CD14-positive monocyte (primary cell): ENCODE data around the gene BAG1. TPM values are rescaled to one million over a fixed set of nuclear protein-coding genes. Genes with fewer than 3 reads are reported as not detected.

Source experiments
- DNase-seq, 3 donors: peaks; one replicate each; pipeline ENCODE4 v3.0.0-alpha.2; 2011 to 2022
- H2AFZ ChIP-seq: 2 replicates; pipeline ENCODE4 v1.6.0; 2012; ENCODE audit warnings: mild to moderate bottlenecking, low read depth, low read length, inconsistent platforms; ENCODE audit not compliant: insufficient read depth, poor library complexity, severe bottlenecking
- H3K27ac ChIP-seq, 2 donors: 1 replicate in 1 of 2; 2 replicates in 1 of 2; pipeline ENCODE4 v1.5.1; 2012 to 2013; ENCODE audit warnings: low read length in 2 of 2, control low read depth in 1 of 2, inconsistent platforms in 1 of 2, low read depth in 1 of 2, mild to moderate bottlenecking in 1 of 2
- H3K27me3 ChIP-seq, 2 donors: one replicate each; pipeline versions ENCODE4 v1.6.0 to v1.6.1; 2011 to 2013; ENCODE audit warnings: low read length in 2 of 2; ENCODE audit not compliant: control insufficient read depth in 2 of 2, insufficient read depth in 2 of 2
- H3K36me3 ChIP-seq, 2 donors: replicated peaks in 1 of 2; 1 replicate in 1 of 2; 2 replicates in 1 of 2; pipeline versions ENCODE4 v1.5.1 to v1.6.1; 2012 to 2013; ENCODE audit warnings: low read length in 2 of 2, control low read depth in 1 of 2, inconsistent platforms in 1 of 2, mild to moderate bottlenecking in 1 of 2; ENCODE audit not compliant: insufficient read depth in 2 of 2, control insufficient read depth in 1 of 2
- H3K4me1 ChIP-seq, 2 donors: 1 replicate in 1 of 2; 2 replicates in 1 of 2; pipeline versions ENCODE4 v1.5.1 to v1.6.1; 2012 to 2013; ENCODE audit warnings: low read length in 2 of 2, control low read depth in 1 of 2, inconsistent platforms in 1 of 2, mild to moderate bottlenecking in 1 of 2, moderate library complexity in 1 of 2; ENCODE audit not compliant: insufficient read depth in 2 of 2, control insufficient read depth in 1 of 2
- H3K4me2 ChIP-seq: replicated peaks from 2 replicates; pipeline ENCODE3; 2012; ENCODE audit warnings: low read length, moderate library complexity, mild to moderate bottlenecking; ENCODE audit not compliant: poor library complexity, severe bottlenecking; ENCODE audit errors: extremely low read depth
- H3K4me3 ChIP-seq, 3 experiments: fragments of 200-600 bp in 1 of 3; sonication (generic) in 1 of 3; replicated peaks in 1 of 3; 1 replicate in 2 of 3; 2 replicates in 1 of 3; pipeline ENCODE4 v1.5.1; 2011 to 2013; ENCODE audit warnings: low read length in 3 of 3, mild to moderate bottlenecking in 3 of 3, control low read depth in 2 of 3, low read depth in 2 of 3, inconsistent platforms in 1 of 3, moderate library complexity in 1 of 3
- H3K79me2 ChIP-seq: 2 replicates; pipeline ENCODE4 v1.6.0; 2012; ENCODE audit warnings: mild to moderate bottlenecking, control low read depth, inconsistent platforms, low read length, moderate library complexity; ENCODE audit not compliant: insufficient read depth
- H3K9ac ChIP-seq: 2 replicates; pipeline ENCODE4 v1.6.0; 2017; ENCODE audit warnings: low read length, mild to moderate bottlenecking; ENCODE audit not compliant: insufficient read depth, poor library complexity, severe bottlenecking
- H3K9me3 ChIP-seq, 2 donors: replicated peaks in 1 of 2; 1 replicate in 1 of 2; 2 replicates in 1 of 2; pipeline versions ENCODE4 v1.5.1 to v1.6.1; 2012 to 2013; ENCODE audit warnings: low read length in 2 of 2, control low read depth in 1 of 2; ENCODE audit not compliant: control insufficient read depth in 1 of 2, insufficient read depth in 1 of 2
- H4K20me1 ChIP-seq: 2 replicates; pipeline ENCODE4 v1.6.0; 2012; ENCODE audit warnings: mild to moderate bottlenecking, low read length, control low read depth, moderate library complexity; ENCODE audit not compliant: insufficient read depth
- H3K27ac Mint-ChIP-seq, 7 donors: one replicate each; pipeline ENCODE4 v1.8.0; 2020; ENCODE audit warnings: mild to moderate bottlenecking in 7 of 7, mixed read lengths in 7 of 7, moderate library complexity in 6 of 7, inconsistent platforms in 2 of 7
- H3K27me3 Mint-ChIP-seq, 3 donors: one replicate each; pipeline ENCODE4 v1.8.0; 2021 to 2022; ENCODE audit warnings: low read depth in 3 of 3, mild to moderate bottlenecking in 3 of 3, mixed read lengths in 3 of 3, moderate library complexity in 3 of 3, inconsistent platforms in 1 of 3
- H3K36me3 Mint-ChIP-seq, 2 donors: one replicate each; pipeline ENCODE4 v1.8.0; 2020; ENCODE audit warnings: mixed read lengths in 2 of 2, inconsistent platforms in 1 of 2, mild to moderate bottlenecking in 1 of 2
- H3K4me1 Mint-ChIP-seq: one replicate; pipeline ENCODE4 v1.8.0; 2020; ENCODE audit warnings: mild to moderate bottlenecking, mixed read lengths
- H3K4me3 Mint-ChIP-seq, 2 donors: one replicate each; pipeline ENCODE4 v1.8.0; 2020; ENCODE audit warnings: mild to moderate bottlenecking in 2 of 2, mixed read lengths in 2 of 2, moderate library complexity in 1 of 2
- H3K9me3 Mint-ChIP-seq, 7 donors: one replicate each; pipeline ENCODE4 v1.8.0; 2020 to 2022; ENCODE audit warnings: mixed read lengths in 7 of 7, mild to moderate bottlenecking in 6 of 7, moderate library complexity in 6 of 7, inconsistent platforms in 2 of 7
- CTCF ChIP-seq: fragments of 200-600 bp; IDR thresholded peaks from one replicate; pipeline ENCODE4 v1.8.0; 2022; ENCODE audit warnings: antibody characterized with exemption, mild to moderate bottlenecking
- WGBS: methylation state at CpG from one replicate; pipeline ENCODE4 v1.1.5; 2013; ENCODE audit warnings: missing lambda C conversion rate; ENCODE audit not compliant: insufficient coverage; 5-methylcytosine and 5-hydroxymethylcytosine counted together
- intact Hi-C, 2 donors: fragments of 100-400 bp; cut with micrococcal nuclease; formaldehyde crosslinking; loops; one replicate each; pipeline versions ENCODE4 v1.15.0 to v1.15.1; 2023
- polyA plus RNA-seq, 3 donors: library from polyadenylated mRNA; depleted of rRNA in 1 of 3; unstranded in 2 of 3; stranded (reverse) in 1 of 3; fragments of 300-500 nt in 2 of 3; fragments of >200 nt in 1 of 3; fragmentation: Illumina TruSeq in 2 of 3; gene quantifications; 1 replicate in 2 of 3; 2 replicates in 1 of 3; pipeline ENCODE4 v1.2.3, GENCODE V29; 2012 to 2021

Gene BAG1
- polyA plus RNA-seq, 3 donors: 41.8 to 94.5 (median 93.6) TPM

DNA sequence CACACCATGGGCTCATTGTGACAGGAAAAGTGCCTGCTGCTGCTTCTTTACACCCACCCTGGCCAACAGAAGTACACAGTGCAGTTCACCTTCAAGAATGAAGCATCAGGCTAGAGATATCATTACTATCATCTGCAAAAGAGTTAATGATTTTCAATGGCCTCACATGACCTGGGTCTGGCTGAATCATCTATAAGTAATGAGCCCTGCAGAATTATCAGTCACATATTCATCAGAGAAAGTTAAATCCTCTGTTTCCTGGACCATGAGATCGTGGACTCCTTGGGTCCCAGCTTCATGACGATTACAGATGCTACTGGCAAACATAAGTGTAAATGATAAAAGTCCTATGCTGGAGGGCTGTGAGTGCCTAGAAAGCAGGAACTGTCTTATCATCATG lies 8.3 kb downstream of the BAG1 start:
- Mint-ChIP-seq H3K27me3 (no peaks in the 10 kb centered on the region), H3K9me3 (no peaks in the 10 kb centered on the region), H3K36me3 (peaks cover 83 to 91% of the 10 kb centered on the region in 2 donors), H3K4me3 (no peak overlapping the region), H3K4me1 (peaks cover 2% of the 10 kb centered on the region), H3K27ac (no peak overlapping the region)
- H3K9me3 ChIP-seq: no peaks in the 10 kb centered on the region
- no peak for TF ChIP-seq CTCF
- intact Hi-C loops: no loop called here
- peaks cover 23% of the 10 kb centered on the region for H4K20me1 ChIP-seq
- peaks cover 14% of the 10 kb centered on the region for H3K79me2 ChIP-seq
- no peak overlapping the region for H3K27ac ChIP-seq
- no peaks in the 10 kb centered on the region for H3K27me3 ChIP-seq
- no peak overlapping the region for H3K9ac ChIP-seq
- H3K4me2 ChIP-seq: no peak overlapping the region
- peaks cover 94 to 99% of the 10 kb centered on the region in 2 donors for H3K36me3 ChIP-seq
- no peak overlapping the region for H2AFZ ChIP-seq
- H3K4me3 ChIP-seq: no peak overlapping the region
- H3K4me1 ChIP-seq: no peaks in the 10 kb centered on the region
- no peak for DNase-seq
- no CpG with 5 or more reads among the region's 2 CpGs for WGBS

DNA sequence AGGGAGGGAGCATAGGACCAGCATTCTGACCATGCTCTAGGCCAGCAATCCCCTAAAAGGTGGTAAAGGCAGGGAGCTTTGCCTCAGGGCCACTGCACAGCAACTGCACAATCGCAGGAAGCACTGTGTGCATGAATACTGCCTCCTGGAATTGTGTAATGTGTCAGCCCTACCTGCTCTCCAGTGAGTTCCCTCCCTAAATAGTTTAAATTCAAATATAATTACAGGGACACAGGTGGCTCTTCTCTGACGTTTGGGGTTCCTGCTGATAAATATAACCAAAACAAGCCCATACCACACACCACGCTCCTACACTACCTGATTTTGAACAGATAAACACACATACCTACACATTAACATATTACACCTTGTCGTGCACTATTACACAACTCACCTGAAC lies 9.0 kb downstream of the BAG1 start:
- Histone ChIP-seq H3K27ac (no peak overlapping the region), H3K36me3 (peaks cover 89 to 97% of the 10 kb centered on the region in 2 donors), H3K4me3 (no peak overlapping the region), H3K4me1 (no peaks in the 10 kb centered on the region), H3K27me3 (no peaks in the 10 kb centered on the region), H3K9me3 (no peaks in the 10 kb centered on the region), H4K20me1 (peaks cover 17% of the 10 kb centered on the region), H3K79me2 (peaks cover 14% of the 10 kb centered on the region), H3K4me2 (no peak overlapping the region), H3K9ac (no peak overlapping the region), H2AFZ (no peak overlapping the region)
- DNase-seq: no peak
- Mint-ChIP-seq H3K9me3 (no peaks in the 10 kb centered on the region), H3K4me3 (no peak overlapping the region), H3K27ac (no peak overlapping the region), H3K36me3 (peaks cover 81 to 91% of the 10 kb centered on the region in 2 donors), H3K27me3 (no peaks in the 10 kb centered on the region), H3K4me1 (peaks cover 2% of the 10 kb centered on the region)
- 93% methylated on average over 2 of the region's 4 CpGs for WGBS
- TF ChIP-seq CTCF: no peak
- intact Hi-C loops: no loop called here
